Raji (cell line): Measurements from ENCODE around the gene OR11H12.
"Not testable (repeated sequence)": the region's sequence is repeated elsewhere in the genome, so short reads cannot be mapped to it uniquely, and the experiment has no call there.

Source experiments
- POLR2A ChIP-seq: IDR thresholded peaks from 2 replicates; pipeline ENCODE4 v1.6.1; 2011; ENCODE audit warnings: low read depth, low read length, control low read depth; ENCODE audit not compliant: insufficient read depth

Gene OR11H12

GRCh38 chr14:18600817-18601216, at the start of gene OR11H12:
Gene OR11H12 (plus strand): TSS chr14:18601117. CDS start chr14:18601117, 0 bp downstream.
- TF ChIP-seq POLR2A = not testable (repeated sequence)
